ENCODE data around the gene ANKRD9.

ANKRD9 gene

DNA sequence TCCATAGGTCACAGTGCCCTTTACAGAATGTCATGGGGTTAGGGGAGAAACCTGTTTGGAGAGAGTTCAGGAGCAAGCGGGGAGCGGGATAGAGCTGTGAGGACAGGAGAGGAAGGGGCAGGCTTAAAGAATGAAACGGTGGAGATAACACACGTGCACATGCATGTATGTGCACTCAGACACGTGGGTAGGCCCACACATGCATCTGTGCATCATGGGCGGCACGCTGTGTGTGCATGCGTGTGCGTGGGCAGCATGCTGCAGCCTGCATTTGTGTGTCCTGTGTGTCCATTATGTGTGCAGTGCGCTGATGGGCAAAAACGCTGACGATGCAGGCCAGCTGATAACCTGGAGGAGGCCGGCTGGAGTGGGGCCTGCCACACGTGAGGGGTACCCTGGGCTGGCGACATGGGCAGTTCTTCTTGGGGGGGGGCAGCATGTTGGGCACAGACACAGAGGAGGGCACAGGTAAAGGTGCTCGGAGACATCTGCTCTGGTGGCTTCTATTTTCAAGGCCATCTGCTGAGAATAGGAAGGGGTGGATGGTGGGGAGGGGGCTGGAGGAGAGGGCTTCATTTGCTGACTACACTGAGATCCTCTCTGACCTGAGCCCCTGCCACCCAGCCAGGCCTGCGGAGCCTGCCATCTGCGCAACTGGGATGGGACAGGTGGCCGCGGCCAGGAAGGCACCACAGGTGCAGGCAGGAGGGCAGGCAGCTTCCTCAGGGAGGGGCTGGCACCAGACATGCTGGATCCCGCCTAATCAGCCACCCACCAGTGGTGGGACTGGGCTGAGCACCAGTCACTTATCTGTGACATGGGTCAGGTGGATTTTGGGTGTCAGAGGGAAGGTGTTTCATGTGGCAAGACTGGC is 4.6 kb upstream of the ANKRD9 start:
- DNase-seq (ENCODE audit: low read depth in 2 of 2, low spot score in 1 of 2): no peak

DNA sequence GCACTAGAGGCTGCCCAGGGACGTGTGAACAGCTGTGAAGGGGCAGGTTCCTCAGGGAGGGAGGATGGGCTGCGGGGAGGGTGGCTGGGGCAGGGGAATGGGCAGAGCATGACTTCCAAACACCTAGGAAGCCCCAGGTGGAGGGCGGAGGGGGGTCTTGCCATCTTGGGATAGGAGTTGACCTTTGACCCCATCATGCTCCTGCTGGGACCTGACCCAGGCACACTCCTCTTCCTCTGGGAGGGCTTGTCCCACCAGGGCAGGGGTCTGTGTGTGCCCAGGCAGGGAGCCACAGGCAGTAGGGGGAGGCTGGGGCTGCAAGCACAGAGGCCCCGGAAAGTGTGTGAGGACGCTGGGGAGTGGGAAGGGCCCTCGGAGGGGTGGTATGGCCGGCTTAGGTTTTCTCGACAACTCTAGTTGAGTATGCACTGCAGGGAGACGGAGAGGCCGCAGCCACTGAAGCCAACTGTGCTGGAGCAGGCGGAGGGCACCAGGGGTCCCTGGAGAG is 3.3 kb upstream of the ANKRD9 start:
- DNase-seq (ENCODE audit: low read depth in 2 of 2, low spot score in 1 of 2): no peak

GRCh38 chr14:102511538-102511937 is 2.0 kb upstream of the ANKRD9 start:
- no peak for DNase-seq (ENCODE audit: low read depth in 2 of 2, low spot score in 1 of 2)

- no peak for DNase-seq (ENCODE audit: low read depth in 2 of 2, low spot score in 1 of 2)
These were observed 1.3 kb upstream of the ANKRD9 start for GRCh38 chr14:102510616-102511520.

GRCh38 chr14:102508774-102509745 is 516 bp downstream of the ANKRD9 start:
- DNase-seq (ENCODE audit: low read depth in 2 of 2, low spot score in 1 of 2): no peak

GRCh38 chr14:102508410-102508773 is 1.2 kb downstream of the ANKRD9 start:
- DNase-seq (ENCODE audit: low read depth in 2 of 2, low spot score in 1 of 2): no peak

- DNase-seq (ENCODE audit: low read depth in 2 of 2, low spot score in 1 of 2): no peak
These were observed 1.7 kb downstream of the ANKRD9 start for GRCh38 chr14:102507857-102508312.

DNA sequence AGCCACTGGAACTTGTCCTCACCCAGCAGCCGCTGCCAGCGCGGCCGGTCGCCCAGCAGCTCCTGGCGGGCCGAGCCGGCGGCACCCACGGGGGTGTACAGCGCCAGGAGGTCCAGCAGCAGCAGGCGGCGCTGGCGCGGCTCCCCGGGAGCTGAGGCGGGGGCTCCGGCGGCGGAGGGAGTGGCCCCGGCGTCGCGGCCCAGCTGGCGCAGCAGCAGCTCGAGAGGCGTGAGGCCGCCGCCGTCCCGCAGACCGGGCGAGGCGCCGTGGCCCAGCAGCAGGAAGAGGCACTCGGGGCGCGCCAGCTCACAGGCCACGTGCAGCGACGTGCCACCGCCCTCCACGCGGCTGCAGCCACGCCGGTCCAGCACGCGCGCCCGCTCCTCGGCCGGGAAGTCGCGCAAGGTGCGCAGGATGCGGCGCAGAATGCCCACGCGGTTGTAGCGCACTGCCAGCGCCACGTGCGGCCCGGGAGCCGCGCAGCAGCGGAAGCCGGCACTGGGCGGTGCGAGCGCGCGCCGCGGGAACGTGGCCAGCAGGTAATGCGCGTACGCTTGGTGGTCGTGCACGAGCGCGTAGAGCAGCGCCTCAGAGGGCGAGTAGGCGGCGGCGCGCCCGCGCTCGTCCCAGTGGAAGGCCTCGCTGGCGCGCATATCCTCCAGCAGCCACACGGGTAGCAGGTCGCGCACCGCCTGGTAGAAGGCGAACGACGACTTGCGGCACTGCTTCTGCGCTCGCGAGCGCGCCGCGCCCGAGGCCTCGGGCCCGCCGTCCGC is 2.3 kb downstream of the ANKRD9 start:
- no peak for DNase-seq (ENCODE audit: low read depth in 2 of 2, low spot score in 1 of 2)

GRCh38 chr14:102506626-102506925 is 3.0 kb downstream of the ANKRD9 start:
- no peak for DNase-seq (ENCODE audit: low read depth in 2 of 2, low spot score in 1 of 2)

GRCh38 chr14:102505775-102506625 is 3.6 kb downstream of the ANKRD9 start:
- no peak for DNase-seq (ENCODE audit: low read depth in 2 of 2, low spot score in 1 of 2)

- no peak for DNase-seq (ENCODE audit: low read depth in 2 of 2, low spot score in 1 of 2)
These were observed 4.5 kb downstream of the ANKRD9 start for GRCh38 chr14:102505000-102505619.

GRCh38 chr14:102504328-102504999 is 5.1 kb downstream of the ANKRD9 start:
- DNase-seq (ENCODE audit: low read depth in 2 of 2, low spot score in 1 of 2): no peak

- DNase-seq (ENCODE audit: low read depth in 2 of 2, low spot score in 1 of 2): no peak
These were observed 5.8 kb downstream of the ANKRD9 start for GRCh38 chr14:102503641-102504327.

- no peak for DNase-seq (ENCODE audit: low read depth in 2 of 2, low spot score in 1 of 2)
These were observed 7.0 kb downstream of the ANKRD9 start for GRCh38 chr14:102502571-102502970.

- DNase-seq (ENCODE audit: low read depth in 2 of 2, low spot score in 1 of 2): no peak
These were observed 7.7 kb downstream of the ANKRD9 start for GRCh38 chr14:102501751-102502315.

- no peak for DNase-seq (ENCODE audit: low read depth in 2 of 2, low spot score in 1 of 2)
These were observed 8.9 kb downstream of the ANKRD9 start for GRCh38 chr14:102500713-102501112.

GRCh38 chr14:102500158-102500662 is 9.4 kb downstream of the ANKRD9 start:
- no peak for DNase-seq (ENCODE audit: low read depth in 2 of 2, low spot score in 1 of 2)
